Lower lobe of right lung (tissue), 2 donors: ENCODE measurements around the gene KRT8. TPM values are rescaled to one million over a fixed set of nuclear protein-coding genes. Genes with fewer than 3 reads are reported as not detected.

Source experiments
- ATAC-seq, 2 donors: fragments of 200-7000 bp; cut with Tn5 transposase; one replicate each; pipeline ENCODE4 v1.9.1; 2020 to 2022; ENCODE audit warnings: mild to moderate bottlenecking in 2 of 2, moderate library complexity in 2 of 2
- DNase-seq: peaks from one replicate; pipeline ENCODE4 v3.0.0-alpha.2; 2020
- H3K27ac ChIP-seq: fragments of 200-600 bp; one replicate; pipeline ENCODE4 v1.8.0; 2022
- H3K27me3 ChIP-seq: fragments of 200-600 bp; one replicate; pipeline ENCODE4 v1.8.0; 2022; ENCODE audit warnings: low read depth
- H3K36me3 ChIP-seq: fragments of 200-600 bp; one replicate; pipeline ENCODE4 v1.8.0; 2022; ENCODE audit warnings: mild to moderate bottlenecking
- H3K4me1 ChIP-seq: fragments of 200-600 bp; one replicate; pipeline ENCODE4 v1.8.0; 2022
- H3K4me3 ChIP-seq: fragments of 200-600 bp; one replicate; pipeline ENCODE4 v1.8.0; 2022; ENCODE audit warnings: mild to moderate bottlenecking
- H3K9me3 ChIP-seq: fragments of 200-600 bp; one replicate; pipeline ENCODE4 v1.8.0; 2022
- intact Hi-C: fragments of 100-400 bp; cut with DNase I; formaldehyde crosslinking; loops from one replicate; pipeline ENCODE4 v1.11.0; 2022
- total RNA-seq: library from RNA; stranded (reverse); fragmentation: NEBNext Ultra II Directional; extraction: Animal tissue kit (Norgen Biotek cat#: 25700); gene quantifications from one replicate; pipeline ENCODE4 v1.2.1, GENCODE V29; 2021
- TF ChIP-seq, protein P1 (sequence below): fragments of 200-600 bp; IDR thresholded peaks from one replicate; pipeline ENCODE4 v1.8.0; 2022; ENCODE audit warnings: antibody characterized with exemption, mild to moderate bottlenecking
- donor health status: DM: no; HTN: yes; CAD: no; lungs with severe emphysema.

Gene KRT8
- total RNA-seq, 1 donor from 2014 or later: 139 TPM

DNA sequence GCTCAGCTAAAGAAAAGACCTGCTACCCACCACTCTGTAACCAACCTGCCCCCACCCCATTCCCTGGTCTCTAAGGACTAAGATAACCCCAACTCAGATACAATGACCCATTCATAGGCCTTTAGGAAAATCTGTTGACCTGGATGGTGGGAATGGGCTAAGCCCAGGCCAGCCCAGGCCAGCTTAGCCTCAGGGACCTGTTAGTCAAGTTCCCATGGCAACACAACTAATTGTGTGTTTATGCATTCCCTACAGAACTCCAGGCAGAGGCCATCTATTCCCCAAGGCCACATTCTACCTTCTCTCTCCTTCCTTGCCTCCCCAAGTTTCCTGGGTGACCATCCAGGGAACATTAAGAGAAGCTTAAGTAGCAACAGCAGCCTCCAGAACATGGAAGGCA, 16.1 kb upstream of the KRT8 start:
- no peaks in the 10 kb centered on the region for H3K27me3 ChIP-seq
- no peaks in the 10 kb centered on the region for H3K36me3 ChIP-seq
- DNase-seq (no peak), ATAC-seq (no peak)
- TF ChIP-seq, protein P1, sequence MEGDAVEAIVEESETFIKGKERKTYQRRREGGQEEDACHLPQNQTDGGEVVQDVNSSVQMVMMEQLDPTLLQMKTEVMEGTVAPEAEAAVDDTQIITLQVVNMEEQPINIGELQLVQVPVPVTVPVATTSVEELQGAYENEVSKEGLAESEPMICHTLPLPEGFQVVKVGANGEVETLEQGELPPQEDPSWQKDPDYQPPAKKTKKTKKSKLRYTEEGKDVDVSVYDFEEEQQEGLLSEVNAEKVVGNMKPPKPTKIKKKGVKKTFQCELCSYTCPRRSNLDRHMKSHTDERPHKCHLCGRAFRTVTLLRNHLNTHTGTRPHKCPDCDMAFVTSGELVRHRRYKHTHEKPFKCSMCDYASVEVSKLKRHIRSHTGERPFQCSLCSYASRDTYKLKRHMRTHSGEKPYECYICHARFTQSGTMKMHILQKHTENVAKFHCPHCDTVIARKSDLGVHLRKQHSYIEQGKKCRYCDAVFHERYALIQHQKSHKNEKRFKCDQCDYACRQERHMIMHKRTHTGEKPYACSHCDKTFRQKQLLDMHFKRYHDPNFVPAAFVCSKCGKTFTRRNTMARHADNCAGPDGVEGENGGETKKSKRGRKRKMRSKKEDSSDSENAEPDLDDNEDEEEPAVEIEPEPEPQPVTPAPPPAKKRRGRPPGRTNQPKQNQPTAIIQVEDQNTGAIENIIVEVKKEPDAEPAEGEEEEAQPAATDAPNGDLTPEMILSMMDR: no peak
- H3K27ac ChIP-seq: no peak overlapping the region
- peaks cover 4% of the 10 kb centered on the region for H3K4me1 ChIP-seq
- intact Hi-C loops: no loop called here
- H3K4me3 ChIP-seq: no peak overlapping the region
- H3K9me3 ChIP-seq: no peaks in the 10 kb centered on the region

DNA sequence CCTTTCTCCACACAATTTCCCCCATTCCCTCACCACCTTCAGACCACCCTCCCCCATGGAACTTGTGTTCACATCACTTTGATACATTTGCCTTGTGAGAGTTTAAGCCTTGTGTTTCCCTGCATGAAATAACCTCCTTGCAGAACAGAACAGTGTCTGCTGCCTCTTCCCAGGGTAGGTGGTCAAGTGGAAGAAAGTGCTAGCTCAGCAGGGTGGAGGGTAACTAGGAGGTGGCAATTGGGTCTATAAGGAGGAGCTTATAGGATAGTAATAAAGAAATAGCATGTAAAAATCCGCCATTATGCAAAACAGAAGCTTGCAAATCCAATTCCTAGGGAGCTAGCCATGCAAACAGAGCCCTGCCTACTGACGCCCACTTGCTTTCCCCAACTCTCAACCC, 13.9 kb upstream of the KRT8 start:
- Histone ChIP-seq H3K27me3 (no peaks in the 10 kb centered on the region), H3K36me3 (no peaks in the 10 kb centered on the region), H3K9me3 (no peaks in the 10 kb centered on the region), H3K27ac (no peak overlapping the region), H3K4me1 (no peaks in the 10 kb centered on the region), H3K4me3 (no peak overlapping the region)
- ATAC-seq (no peak), DNase-seq (no peak)
- intact Hi-C loops: no loop called here
- TF ChIP-seq, protein P1: no peak

DNA sequence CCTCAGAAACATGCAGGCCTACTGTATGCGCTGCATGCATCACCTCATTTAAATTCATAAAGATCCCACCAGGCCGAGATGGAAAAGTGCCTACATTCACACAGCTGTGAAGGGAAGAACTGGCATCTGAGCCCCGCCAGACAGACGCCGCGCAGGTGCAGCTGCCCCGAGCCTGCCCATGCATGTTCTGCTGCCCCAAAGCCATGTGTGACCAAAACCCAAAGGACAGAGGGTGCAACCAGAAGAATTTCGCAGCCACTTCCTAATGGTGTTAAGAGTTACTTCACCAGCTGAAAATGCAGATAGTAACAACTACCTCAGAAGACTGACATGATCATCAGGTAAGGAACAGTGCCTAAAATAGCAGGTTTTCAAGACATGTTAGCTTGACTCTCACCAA, 13.5 kb upstream of the KRT8 start:
- H3K27me3 ChIP-seq: no peaks in the 10 kb centered on the region
- H3K27ac ChIP-seq: no peak overlapping the region
- no peak for DNase-seq
- H3K4me3 ChIP-seq: no peak overlapping the region
- TF ChIP-seq, protein P1: no peak
- H3K4me1 ChIP-seq: no peaks in the 10 kb centered on the region
- no peaks in the 10 kb centered on the region for H3K9me3 ChIP-seq
- intact Hi-C loops: no loop called here
- ATAC-seq: no peak
- H3K36me3 ChIP-seq: no peaks in the 10 kb centered on the region

DNA sequence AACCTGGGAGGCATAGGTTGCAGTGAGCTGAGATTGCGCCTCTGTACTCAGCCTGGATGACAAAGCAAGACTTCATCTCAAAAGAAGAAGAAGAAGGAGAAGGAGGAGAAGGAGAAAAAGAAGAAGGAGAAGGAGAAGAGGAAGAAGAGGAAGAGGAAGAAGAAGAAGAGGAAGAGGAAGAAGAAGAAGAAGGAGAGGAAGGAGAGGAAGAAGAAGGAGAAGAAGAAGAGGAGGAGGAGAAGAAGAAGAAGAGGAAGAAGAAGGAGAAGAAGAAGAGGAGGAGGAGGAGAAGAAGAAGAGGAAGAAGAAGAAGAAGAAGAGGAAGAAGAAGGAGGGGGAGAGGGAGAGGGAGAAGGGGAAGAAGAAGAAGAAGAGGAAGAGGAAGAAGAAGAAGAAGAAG, 12.9 kb upstream of the KRT8 start:
- H3K27ac ChIP-seq: no peak overlapping the region
- H3K36me3 ChIP-seq: no peaks in the 10 kb centered on the region
- TF ChIP-seq, protein P1: no peak
- H3K4me1 ChIP-seq: no peaks in the 10 kb centered on the region
- H3K4me3 ChIP-seq: no peak overlapping the region
- ATAC-seq: no peak
- no peaks in the 10 kb centered on the region for H3K27me3 ChIP-seq
- intact Hi-C loops: no loop called here
- no peak for DNase-seq
- no peaks in the 10 kb centered on the region for H3K9me3 ChIP-seq

DNA sequence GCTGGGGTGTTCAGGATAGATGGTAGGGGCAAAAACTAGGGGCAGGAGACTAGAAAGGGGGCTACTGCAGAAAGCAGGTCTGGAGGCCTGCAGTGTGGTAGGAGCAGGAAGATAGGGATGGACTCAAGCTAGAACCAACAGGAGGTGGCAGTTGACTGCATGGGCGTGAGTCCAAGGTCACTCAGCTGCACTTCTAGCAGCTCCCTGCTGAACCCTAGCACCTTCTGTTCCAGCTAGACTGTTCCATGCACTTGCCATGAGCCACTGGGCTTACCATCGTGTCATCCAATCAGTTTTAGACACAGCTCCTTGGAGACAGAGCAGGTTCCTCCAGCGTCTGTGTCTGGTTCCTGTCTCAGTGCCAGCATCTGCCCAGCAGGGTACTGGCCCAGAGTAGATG, 11.3 kb upstream of the KRT8 start:
- H3K4me3 ChIP-seq: no peak overlapping the region
- TF ChIP-seq, protein P1: no peak
- H3K27me3 ChIP-seq: no peaks in the 10 kb centered on the region
- H3K27ac ChIP-seq: no peak overlapping the region
- H3K36me3 ChIP-seq: no peaks in the 10 kb centered on the region
- intact Hi-C loops: no loop called here
- ATAC-seq: no peak
- no peaks in the 10 kb centered on the region for H3K9me3 ChIP-seq
- DNase-seq: no peak
- no peaks in the 10 kb centered on the region for H3K4me1 ChIP-seq

DNA sequence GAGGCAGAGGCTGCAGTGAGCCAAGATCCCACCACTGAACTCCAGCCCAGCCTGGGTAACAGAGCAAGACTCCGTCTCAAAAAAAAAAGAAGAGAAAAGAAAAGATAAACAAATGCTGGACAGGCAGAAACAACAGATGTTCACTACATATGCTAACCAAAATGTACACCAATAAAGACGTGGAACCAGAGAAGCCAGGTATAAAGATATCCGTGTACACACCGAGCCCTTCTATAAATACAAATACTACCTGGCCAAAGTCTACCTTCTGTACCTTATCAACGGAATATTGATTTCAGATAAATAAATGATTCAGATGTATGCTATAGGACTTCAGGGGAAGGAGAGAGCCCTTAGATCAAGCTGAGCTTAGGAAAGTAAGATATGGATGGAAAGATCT, 10.8 kb upstream of the KRT8 start:
- no peak for DNase-seq
- Histone ChIP-seq H3K4me1 (no peaks in the 10 kb centered on the region), H3K9me3 (no peaks in the 10 kb centered on the region), H3K27ac (no peak overlapping the region), H3K4me3 (no peak overlapping the region), H3K36me3 (no peaks in the 10 kb centered on the region), H3K27me3 (no peaks in the 10 kb centered on the region)
- intact Hi-C loops: no loop called here
- no peak for ATAC-seq
- TF ChIP-seq, protein P1: no peak
